ENCODE results near the gene NPAS3.

DNA sequence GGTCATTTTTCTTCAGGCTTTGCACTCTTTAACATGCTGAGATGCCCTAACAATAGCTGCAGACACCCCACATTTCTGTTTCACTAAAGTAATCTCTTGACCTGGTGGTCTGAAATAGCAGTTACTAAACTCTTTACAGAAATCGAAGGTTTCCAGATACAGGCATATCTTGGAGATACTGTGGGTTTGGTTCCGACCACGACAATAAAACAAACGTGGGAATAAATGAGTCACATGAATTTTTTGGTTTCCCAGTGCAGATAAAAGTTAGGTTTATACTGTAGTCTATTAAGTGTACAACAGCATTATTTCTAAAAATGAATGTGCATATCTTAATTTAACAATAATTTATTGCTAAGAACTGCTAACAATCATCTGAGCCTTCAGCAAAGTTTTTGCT lies 803.5 kb downstream of the NPAS3 start:
- TF ChIP-seq, protein P1, sequence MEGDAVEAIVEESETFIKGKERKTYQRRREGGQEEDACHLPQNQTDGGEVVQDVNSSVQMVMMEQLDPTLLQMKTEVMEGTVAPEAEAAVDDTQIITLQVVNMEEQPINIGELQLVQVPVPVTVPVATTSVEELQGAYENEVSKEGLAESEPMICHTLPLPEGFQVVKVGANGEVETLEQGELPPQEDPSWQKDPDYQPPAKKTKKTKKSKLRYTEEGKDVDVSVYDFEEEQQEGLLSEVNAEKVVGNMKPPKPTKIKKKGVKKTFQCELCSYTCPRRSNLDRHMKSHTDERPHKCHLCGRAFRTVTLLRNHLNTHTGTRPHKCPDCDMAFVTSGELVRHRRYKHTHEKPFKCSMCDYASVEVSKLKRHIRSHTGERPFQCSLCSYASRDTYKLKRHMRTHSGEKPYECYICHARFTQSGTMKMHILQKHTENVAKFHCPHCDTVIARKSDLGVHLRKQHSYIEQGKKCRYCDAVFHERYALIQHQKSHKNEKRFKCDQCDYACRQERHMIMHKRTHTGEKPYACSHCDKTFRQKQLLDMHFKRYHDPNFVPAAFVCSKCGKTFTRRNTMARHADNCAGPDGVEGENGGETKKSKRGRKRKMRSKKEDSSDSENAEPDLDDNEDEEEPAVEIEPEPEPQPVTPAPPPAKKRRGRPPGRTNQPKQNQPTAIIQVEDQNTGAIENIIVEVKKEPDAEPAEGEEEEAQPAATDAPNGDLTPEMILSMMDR (IDR thresholded peaks at IDR 0.05): no peak
- TF ChIP-seq POLR2A (IDR thresholded peaks at IDR 0.05) (no peak), POLR2AphosphoS5 (IDR thresholded peaks at IDR 0.05) (no peak)

Measured in breast epithelium (tissue), 3 donors.